Activated CD4-positive, alpha-beta T cell treated with anti-CD3 and anti-CD28 coated beads, Interleukin-2, amount 10 ng/mL, durations not matched to agents 24 days and 14 days (primary cell): ENCODE results near the gene CD300H. TPM values are rescaled to one million over a fixed set of nuclear protein-coding genes. Genes with fewer than 3 reads are reported as not detected.
"Not testable (repeated sequence)": the region's sequence is repeated elsewhere in the genome, so short reads cannot be mapped to it uniquely, and the experiment has no call there.

ENCODE experiments used
- DNase-seq: peaks from one replicate; pipeline ENCODE4 v3.0.0; 2022
- H3K27ac Mint-ChIP-seq: one replicate; pipeline ENCODE4 v1.8.0; 2022; ENCODE audit warnings: mild to moderate bottlenecking, mixed read lengths
- H3K27me3 Mint-ChIP-seq: one replicate; pipeline ENCODE4 v1.8.0; 2022; ENCODE audit warnings: mixed read lengths
- H3K36me3 Mint-ChIP-seq: one replicate; pipeline ENCODE4 v1.8.0; 2022; ENCODE audit warnings: low read depth, mild to moderate bottlenecking, mixed read lengths
- H3K4me1 Mint-ChIP-seq: one replicate; pipeline ENCODE4 v1.8.0; 2021; ENCODE audit warnings: mixed read lengths
- H3K4me3 Mint-ChIP-seq: one replicate; pipeline ENCODE4 v1.8.0; 2022; ENCODE audit warnings: mild to moderate bottlenecking, moderate library complexity, mixed read lengths
- H3K9me3 Mint-ChIP-seq: one replicate; pipeline ENCODE4 v1.8.0; 2021; ENCODE audit warnings: mixed read lengths
- intact Hi-C: fragments of 100-400 bp; cut with micrococcal nuclease; formaldehyde crosslinking; loops from one replicate; pipeline ENCODE4 v1.15.1; 2023
- total RNA-seq: library from RNA; stranded (reverse); gene quantifications from 2 replicates; pipeline ENCODE4 v1.2.3, GENCODE V29; 2022

CD300H gene
- total RNA-seq, 1 donor from 2014 or later: not detected

DNA sequence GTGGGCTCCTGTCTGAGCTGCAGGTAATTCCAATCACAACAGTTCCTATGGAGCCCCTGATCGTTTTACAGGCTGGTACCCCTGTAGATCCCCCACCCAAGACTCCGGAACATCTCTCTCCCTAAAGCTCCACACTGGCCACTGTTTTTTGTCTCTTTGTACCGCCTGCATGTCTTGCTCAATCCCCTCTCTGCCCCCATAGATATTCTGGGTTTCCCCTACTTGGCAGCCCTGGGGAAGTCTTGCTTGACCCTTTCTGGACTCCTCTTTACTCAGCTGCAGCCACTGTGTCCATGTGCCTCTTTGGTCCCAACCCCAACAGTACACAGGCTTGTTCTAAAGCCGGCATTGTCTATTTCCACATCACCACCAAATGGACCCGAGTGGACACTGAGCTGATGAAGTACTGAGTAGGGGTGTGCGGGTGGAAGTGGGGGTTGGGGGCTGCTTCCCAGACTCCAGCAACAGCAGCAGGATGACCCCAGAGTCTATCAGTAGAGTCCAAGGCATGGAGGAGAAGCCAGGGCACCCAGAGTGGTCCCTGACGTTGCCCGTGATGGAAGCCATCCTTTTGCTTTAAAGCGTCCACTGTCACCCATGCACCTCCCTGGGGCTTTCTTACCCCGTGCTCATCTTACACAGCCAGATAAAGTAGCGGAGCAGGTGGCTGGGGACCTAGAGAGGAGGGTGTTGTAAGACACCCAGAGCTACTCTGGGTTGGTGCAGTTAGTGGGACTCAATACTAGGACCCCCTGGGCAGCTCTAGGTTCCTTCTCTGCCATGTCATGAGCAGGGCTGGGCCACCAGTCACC, 42.5 kb downstream of the CD300H start:
- Mint-ChIP-seq H3K27ac (no peak overlapping the region), H3K4me3 (no peak overlapping the region), H3K9me3 (peaks cover 9% of the 10 kb centered on the region), H3K36me3 (peaks cover 1% of the 10 kb centered on the region), H3K27me3 (peaks cover 6% of the 10 kb centered on the region), H3K4me1 (peaks cover 12% of the 10 kb centered on the region)
- DNase-seq: no peak
- intact Hi-C loops: no loop called here

DNA sequence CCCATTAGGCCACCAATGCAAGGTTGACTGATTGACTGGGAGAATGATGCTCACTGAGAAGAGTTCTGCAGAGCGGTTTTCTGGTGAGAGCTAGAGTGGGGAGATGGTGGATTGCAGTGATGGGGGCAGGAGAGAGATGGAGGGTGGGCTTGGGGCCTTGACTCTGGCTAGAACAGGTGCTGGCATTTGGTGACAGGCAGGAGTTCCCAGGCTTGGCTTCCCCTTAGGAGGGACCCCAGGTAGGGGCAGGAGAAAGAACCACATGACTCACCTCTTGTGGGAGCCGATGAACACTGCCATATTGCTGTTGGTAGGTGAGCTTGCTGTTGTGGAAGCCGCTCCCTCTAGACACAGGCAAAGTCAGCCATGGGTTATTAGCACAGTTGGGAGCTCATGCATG, 44.0 kb downstream of the CD300H start:
- H3K27me3 Mint-ChIP-seq: peaks cover 8% of the 10 kb centered on the region
- DNase-seq: no peak
- peaks cover 16% of the 10 kb centered on the region for H3K9me3 Mint-ChIP-seq
- peaks cover 1% of the 10 kb centered on the region for H3K36me3 Mint-ChIP-seq
- peaks cover 12% of the 10 kb centered on the region for H3K4me1 Mint-ChIP-seq
- no peak overlapping the region for H3K4me3 Mint-ChIP-seq
- intact Hi-C loops: no loop called here
- no peak overlapping the region for H3K27ac Mint-ChIP-seq

GRCh38 chr17:74522381-74523105, 44.8 kb downstream of the CD300H start:
- Mint-ChIP-seq H3K36me3 (peaks cover 1% of the 10 kb centered on the region), H3K4me1 (peaks cover 12% of the 10 kb centered on the region), H3K27ac (no peak overlapping the region), H3K9me3 (peaks cover 19% of the 10 kb centered on the region), H3K4me3 (no peak overlapping the region), H3K27me3 (peaks cover 8% of the 10 kb centered on the region)
- DNase-seq: no peak
- intact Hi-C loops: no loop called here

GRCh38 chr17:74521701-74522201, 45.6 kb downstream of the CD300H start:
- no peak for DNase-seq
- intact Hi-C loops: no loop called here
- peaks cover 1% of the 10 kb centered on the region for H3K36me3 Mint-ChIP-seq
- peaks cover 19% of the 10 kb centered on the region for H3K9me3 Mint-ChIP-seq
- peak overlapping the region; percentile 72 for H3K27ac Mint-ChIP-seq
- H3K27me3 Mint-ChIP-seq: peaks cover 8% of the 10 kb centered on the region
- peak overlapping the region; percentile 26 for H3K4me3 Mint-ChIP-seq
- H3K4me1 Mint-ChIP-seq: peaks cover 12% of the 10 kb centered on the region

- DNase-seq: no peak
- intact Hi-C loops: no loop called here
- H3K36me3 Mint-ChIP-seq: peaks cover 1% of the 10 kb centered on the region
- H3K27me3 Mint-ChIP-seq: peaks cover 8% of the 10 kb centered on the region
- peak overlapping the region; percentile 72 for H3K27ac Mint-ChIP-seq
- peaks cover 19% of the 10 kb centered on the region for H3K9me3 Mint-ChIP-seq
- H3K4me1 Mint-ChIP-seq: peaks cover 12% of the 10 kb centered on the region
- peak overlapping the region; percentile 26 for H3K4me3 Mint-ChIP-seq
Observed at GRCh38 chr17:74520790-74521480, 46.4 kb downstream of the CD300H start.

DNA sequence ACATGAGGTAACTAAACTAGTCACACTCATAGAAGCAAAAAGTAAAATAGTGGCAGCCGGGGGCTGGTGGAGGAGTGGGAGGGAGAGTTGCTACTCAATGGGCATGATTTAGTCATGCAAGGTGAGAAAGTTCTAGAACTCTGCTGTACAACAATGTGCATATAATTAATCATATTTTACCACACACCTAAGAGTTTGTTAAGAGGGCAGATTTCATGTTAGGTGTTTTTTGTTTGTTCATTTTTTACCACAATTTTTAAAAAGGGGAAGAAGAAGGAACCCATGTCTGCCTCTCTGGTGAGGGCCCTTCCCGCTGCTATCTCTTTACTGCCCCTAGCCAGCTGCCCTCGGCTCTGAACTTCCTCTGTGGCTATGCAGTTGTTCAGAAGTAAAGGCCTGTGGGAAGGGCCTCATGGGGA, 47.3 kb downstream of the CD300H start:
- no peak overlapping the region for H3K4me3 Mint-ChIP-seq
- peaks cover 8% of the 10 kb centered on the region for H3K27me3 Mint-ChIP-seq
- no peak for DNase-seq
- H3K9me3 Mint-ChIP-seq: peaks cover 19% of the 10 kb centered on the region
- peaks cover 12% of the 10 kb centered on the region for H3K4me1 Mint-ChIP-seq
- peak overlapping the region; percentile 68 for H3K27ac Mint-ChIP-seq
- peaks cover 1% of the 10 kb centered on the region for H3K36me3 Mint-ChIP-seq
- intact Hi-C loops: no loop called here

DNA sequence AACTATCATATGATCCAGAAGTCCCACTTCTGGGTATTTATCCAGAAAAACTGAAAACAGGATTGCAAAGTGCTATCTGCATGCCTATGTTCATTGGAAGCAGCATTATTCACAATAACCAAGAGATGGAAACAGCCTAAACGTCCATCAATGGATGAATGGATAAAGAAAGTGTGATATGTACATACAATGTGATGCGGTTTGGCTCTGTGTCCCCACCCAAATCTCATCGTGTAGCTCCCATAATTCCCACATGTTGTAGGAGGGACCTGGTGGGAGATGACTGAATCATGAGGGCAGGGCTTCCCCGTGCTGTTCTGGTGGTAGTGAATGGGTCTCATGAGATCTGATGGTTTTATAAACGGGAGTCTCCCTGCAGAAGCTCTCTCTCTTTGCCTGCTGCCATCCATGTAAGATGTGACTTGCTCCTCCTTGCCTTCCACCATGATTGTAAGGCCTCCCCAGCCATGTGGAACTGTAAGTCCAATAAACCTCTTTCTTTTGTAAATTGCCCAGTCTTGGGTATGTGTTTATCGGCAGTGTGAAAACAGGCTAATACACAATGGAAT, 48.8 kb downstream of the CD300H start:
- H3K4me3 Mint-ChIP-seq, DNase-seq, H3K27ac Mint-ChIP-seq: not testable (repeated sequence)
- Mint-ChIP-seq H3K4me1 (peaks cover 23% of the 10 kb centered on the region), H3K27me3 (peaks cover 13% of the 10 kb centered on the region), H3K9me3 (peaks cover 31% of the 10 kb centered on the region), H3K36me3 (peaks cover 12% of the 10 kb centered on the region)
- intact Hi-C loops: loop anchor here (10.0 kb wide), 1 partner anchor 234 kb away; no protein-coding TSS in a partner anchor

- Mint-ChIP-seq H3K9me3 (peaks cover 25% of the 10 kb centered on the region), H3K36me3 (peaks cover 12% of the 10 kb centered on the region), H3K4me3 (no peak overlapping the region), H3K27ac (no peak overlapping the region), H3K27me3 (peaks cover 11% of the 10 kb centered on the region), H3K4me1 (peaks cover 35% of the 10 kb centered on the region)
- intact Hi-C loops: loop anchor here (10.0 kb wide), 1 partner anchor 232 kb away; no protein-coding TSS in a partner anchor
- DNase-seq: no peak
Observed at GRCh38 chr17:74516561-74517328, 50.6 kb downstream of the CD300H start.

DNA sequence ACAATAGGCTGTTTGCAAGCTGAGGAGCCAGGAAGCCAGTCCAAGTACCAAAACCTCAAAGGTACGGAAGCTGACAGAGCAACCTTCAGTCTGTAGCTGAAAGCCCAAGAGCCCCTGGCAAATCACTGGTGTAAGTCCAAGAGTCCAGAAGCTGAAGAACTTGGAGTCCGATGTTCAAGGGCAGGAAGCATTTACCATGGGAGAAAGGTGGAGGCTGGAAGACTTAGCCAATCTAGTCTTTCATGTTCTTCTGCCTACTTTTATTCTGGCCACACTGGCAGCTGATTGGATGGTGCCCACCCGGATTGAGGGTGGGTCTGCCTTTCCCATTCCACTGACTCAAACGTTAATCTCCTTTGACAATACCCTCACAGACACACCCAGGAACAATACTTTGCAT, 51.4 kb downstream of the CD300H start:
- no peak overlapping the region for H3K27ac Mint-ChIP-seq
- H3K4me3 Mint-ChIP-seq: no peak overlapping the region
- no peak for DNase-seq
- peaks cover 22% of the 10 kb centered on the region for H3K9me3 Mint-ChIP-seq
- peaks cover 11% of the 10 kb centered on the region for H3K27me3 Mint-ChIP-seq
- H3K36me3 Mint-ChIP-seq: peaks cover 14% of the 10 kb centered on the region
- peaks cover 33% of the 10 kb centered on the region for H3K4me1 Mint-ChIP-seq
- intact Hi-C loops: loop anchor here (10.0 kb wide), 1 partner anchor 231 kb away; no protein-coding TSS in a partner anchor

DNA sequence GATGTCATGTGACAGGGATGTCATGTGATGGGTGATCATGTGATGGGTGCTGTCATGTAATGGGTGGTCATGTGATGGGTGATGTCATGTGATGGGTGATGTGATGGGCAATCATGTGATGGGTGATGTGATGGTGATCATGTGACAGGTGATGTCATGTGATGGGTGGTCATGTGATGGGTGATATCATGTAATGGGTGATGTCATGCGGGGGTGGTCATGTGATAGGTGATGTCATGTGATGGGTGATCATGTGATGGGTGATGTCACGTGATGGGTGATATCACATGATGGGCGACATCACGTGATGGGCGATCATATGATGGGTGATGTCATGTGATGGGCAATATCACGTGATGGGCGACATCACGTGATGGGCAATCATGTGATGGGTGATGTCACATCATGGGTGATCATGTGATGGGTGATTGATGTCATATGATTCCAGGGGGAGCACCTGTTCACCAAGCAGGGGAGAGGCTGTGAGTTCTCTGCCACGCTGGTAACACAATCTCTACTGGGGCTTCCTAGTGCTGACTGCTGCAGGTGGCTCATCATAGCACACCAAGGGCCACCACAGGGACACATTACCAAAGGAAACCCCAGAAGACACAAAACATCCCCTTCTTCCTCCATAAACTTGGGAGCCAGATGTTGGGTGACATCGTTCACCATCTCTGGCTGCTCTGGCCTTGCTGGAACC, 52.5 kb downstream of the CD300H start:
- intact Hi-C loops: loop anchor here (10.0 kb wide), 1 partner anchor 230 kb away; no protein-coding TSS in a partner anchor
- Mint-ChIP-seq H3K27me3 (peaks cover 13% of the 10 kb centered on the region), H3K4me3 (peak overlapping the region; percentile 34), H3K4me1 (peaks cover 27% of the 10 kb centered on the region), H3K36me3 (peaks cover 14% of the 10 kb centered on the region), H3K27ac (peak overlapping the region; percentile 94), H3K9me3 (peaks cover 22% of the 10 kb centered on the region)
- no peak for DNase-seq

DNA sequence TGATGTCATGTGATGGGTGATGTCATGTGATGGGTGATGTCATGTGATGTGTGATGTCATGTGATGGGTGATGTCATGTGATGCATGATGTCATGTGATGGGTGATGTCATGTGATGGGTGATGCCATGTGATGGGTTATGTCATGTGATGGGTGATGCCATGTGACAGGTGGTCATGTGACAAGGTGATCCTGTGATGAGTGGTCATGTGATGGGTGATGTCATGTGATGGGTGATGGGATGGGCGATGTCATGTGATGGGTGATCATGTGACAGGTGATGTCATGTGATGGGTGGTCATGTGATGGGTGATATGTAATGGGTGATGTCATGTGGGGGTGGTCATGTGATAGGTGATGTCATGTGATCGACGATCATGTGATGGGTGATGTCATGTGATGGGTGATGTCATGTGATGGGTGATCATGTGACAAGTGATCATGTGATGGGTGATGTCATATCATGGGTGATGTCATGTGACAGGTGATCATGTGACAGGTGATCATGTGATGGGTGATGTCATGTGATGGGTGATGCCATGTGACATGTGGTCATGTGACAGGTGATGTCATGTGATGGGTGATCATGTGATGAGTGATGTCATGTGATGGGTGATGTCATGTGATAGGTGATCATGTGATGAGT, 53.2 kb downstream of the CD300H start:
- H3K4me1 Mint-ChIP-seq: peaks cover 27% of the 10 kb centered on the region
- peak overlapping the region; percentile 34 for H3K4me3 Mint-ChIP-seq
- DNase-seq: peak; percentile 90
- intact Hi-C loops: loop anchor here (2.0 to 10.0 kb wide), 2 partner anchors 47 to 229 kb away; partner anchors contain the start of gene CD300A
- peak overlapping the region; percentile 94 for H3K27ac Mint-ChIP-seq
- peaks cover 14% of the 10 kb centered on the region for H3K27me3 Mint-ChIP-seq
- peaks cover 14% of the 10 kb centered on the region for H3K36me3 Mint-ChIP-seq
- peaks cover 19% of the 10 kb centered on the region for H3K9me3 Mint-ChIP-seq

DNA sequence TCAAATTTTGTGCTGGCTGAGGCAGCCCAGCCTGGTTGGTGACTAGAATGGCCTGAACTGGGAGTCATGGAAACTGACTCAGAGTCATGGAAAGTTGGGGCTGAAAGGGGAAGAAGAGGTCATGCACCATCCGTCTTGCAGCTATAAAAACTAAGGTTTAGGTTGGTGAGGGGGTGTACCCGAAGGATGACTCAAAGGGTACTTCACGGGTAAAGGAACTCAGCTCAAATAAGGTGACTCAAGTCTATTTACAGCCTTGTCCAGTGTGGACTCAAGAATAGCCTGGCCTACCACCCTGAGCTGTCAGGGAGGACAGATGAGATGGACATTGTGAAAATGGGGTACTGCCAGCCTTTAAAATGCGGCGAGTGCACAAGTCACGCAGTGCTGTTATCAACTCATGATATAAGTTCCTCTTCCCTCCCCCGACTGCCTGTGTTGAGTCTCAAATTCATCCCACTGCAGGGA, 54.7 kb downstream of the CD300H start:
- H3K27me3 Mint-ChIP-seq: peaks cover 19% of the 10 kb centered on the region
- H3K4me1 Mint-ChIP-seq: peaks cover 30% of the 10 kb centered on the region
- H3K36me3 Mint-ChIP-seq: peaks cover 14% of the 10 kb centered on the region
- peak overlapping the region; percentile 58 for H3K4me3 Mint-ChIP-seq
- H3K9me3 Mint-ChIP-seq: peaks cover 13% of the 10 kb centered on the region
- H3K27ac Mint-ChIP-seq: peak overlapping the region; percentile 91
- peak; percentile 66 for DNase-seq
- intact Hi-C loops: loop anchor here (2.0 to 10.0 kb wide), 2 partner anchors 46 to 228 kb away; partner anchors contain the start of gene CD300A
